ENCODE data around the gene MRPL27.

The MRPL27 gene

GRCh38 chr17:50359005-50359699 is 13.8 kb downstream of the MRPL27 start:
- DNase-seq: no peak

GRCh38 chr17:50358177-50358576 is 14.8 kb downstream of the MRPL27 start:
- no peak for DNase-seq

GRCh38 chr17:50356892-50357510 is 16.0 kb downstream of the MRPL27 start:
- no peak for DNase-seq

GRCh38 chr17:50356418-50356817 is 16.6 kb downstream of the MRPL27 start:
- no peak for DNase-seq

- no peak for DNase-seq
Observed at GRCh38 chr17:50355701-50356341, 17.2 kb downstream of the MRPL27 start.

GRCh38 chr17:50355336-50355700 is 17.7 kb downstream of the MRPL27 start:
- DNase-seq: no peak

- no peak for DNase-seq
Observed at GRCh38 chr17:50354776-50355175, 18.2 kb downstream of the MRPL27 start.

- no peak for DNase-seq
Observed at GRCh38 chr17:50354198-50354597, 18.8 kb downstream of the MRPL27 start.

- no peak for DNase-seq
Observed at GRCh38 chr17:50353600-50354195, 19.3 kb downstream of the MRPL27 start.

- no peak for DNase-seq
Observed at GRCh38 chr17:50352693-50353599, 20.0 kb downstream of the MRPL27 start.

- DNase-seq: no peak
Observed at GRCh38 chr17:50352072-50352692, 20.8 kb downstream of the MRPL27 start.

- no peak for DNase-seq
Observed at GRCh38 chr17:50350733-50351132, 22.3 kb downstream of the MRPL27 start.

- DNase-seq: no peak
Observed at GRCh38 chr17:50349243-50349600, 23.8 kb downstream of the MRPL27 start.

- DNase-seq: peak; percentile 71
Observed at GRCh38 chr17:50348522-50349242, 24.3 kb downstream of the MRPL27 start.

- no peak for DNase-seq
Observed at GRCh38 chr17:50347894-50348291, 25.1 kb downstream of the MRPL27 start.

GRCh38 chr17:50347117-50347893 is 25.7 kb downstream of the MRPL27 start:
- DNase-seq: no peak

GRCh38 chr17:50346313-50347116 is 26.5 kb downstream of the MRPL27 start:
- DNase-seq: peak; percentile 46

- DNase-seq: peak; percentile 87
Observed at GRCh38 chr17:50345432-50346312, 27.3 kb downstream of the MRPL27 start, which contains the start of gene XYLT2. Gene XYLT2, plus strand, starts transcription at chr17:50346126. Its CDS starts 15 bp downstream, at chr17:50346141.
